NCI-H2081 (cell line): Measurements from ENCODE around the gene LRRC9.
"Not testable (repeated sequence)": the region's sequence is repeated elsewhere in the genome, so short reads cannot be mapped to it uniquely, and the experiment has no call there.

Experiments
- DNase-seq, 2 experiments: peaks; one replicate each; lab custom pipeline; 2025; lab: John Stamatoyannopoulos, UW

Gene LRRC9

DNA sequence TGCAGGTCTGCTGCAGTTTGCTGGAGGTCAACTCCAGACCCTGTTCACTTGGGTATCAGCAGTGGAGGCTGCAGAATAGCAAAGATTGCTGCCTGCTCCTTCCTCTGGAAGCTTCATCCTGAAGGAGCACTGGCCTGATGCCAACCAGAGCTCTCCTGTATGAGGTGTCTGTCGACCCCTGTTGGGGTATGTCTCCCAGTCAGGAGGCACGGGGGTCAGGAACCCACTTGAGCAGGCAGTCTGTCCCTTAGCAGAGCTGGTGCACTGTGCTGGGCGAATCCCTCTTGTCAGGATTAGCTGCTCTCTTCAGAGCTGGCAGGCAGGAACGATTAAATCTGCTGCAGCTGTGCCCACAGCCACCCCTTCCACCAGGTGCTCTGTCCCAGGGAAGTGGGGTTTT, 37.9 kb downstream of the LRRC9 start:
- DNase-seq: not testable (repeated sequence)

- DNase-seq: no peak
Measured at GRCh38 chr14:59959668-59960067, 39.7 kb downstream of the LRRC9 start.

GRCh38 chr14:59961518-59962062, 41.6 kb downstream of the LRRC9 start:
- DNase-seq: no peak

- DNase-seq: no peak
Measured at GRCh38 chr14:59964251-59965007, 44.5 kb downstream of the LRRC9 start.

DNA sequence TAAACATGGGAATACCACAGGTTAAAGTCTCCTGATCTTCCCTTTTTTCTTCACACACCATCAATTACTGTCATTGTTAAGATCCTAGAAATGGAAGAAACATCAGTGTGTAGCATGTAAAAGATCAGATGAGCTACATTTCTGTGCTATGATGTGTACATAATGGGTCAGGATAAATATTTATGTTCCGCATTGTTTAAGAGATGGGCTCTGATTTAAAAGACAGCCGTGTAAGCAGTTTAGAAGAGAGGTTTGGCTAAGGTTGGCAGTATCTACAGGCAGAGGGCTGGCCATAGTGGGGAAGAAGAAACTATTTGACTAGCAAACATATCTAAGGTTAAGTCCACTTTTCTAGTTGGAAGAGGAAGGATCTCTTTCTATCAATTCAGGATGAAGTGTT, 49.4 kb downstream of the LRRC9 start:
- DNase-seq: no peak

- no peak for DNase-seq
Measured at GRCh38 chr14:59981564-59981963, 61.6 kb downstream of the LRRC9 start.

GRCh38 chr14:59983048-59983447, 63.1 kb downstream of the LRRC9 start:
- no peak for DNase-seq

- DNase-seq: no peak
Measured at GRCh38 chr14:59986556-59987059, 66.7 kb downstream of the LRRC9 start.

GRCh38 chr14:59997449-59997848, 77.5 kb downstream of the LRRC9 start:
- peak in 1 of 2 experiments; percentile 4 for DNase-seq

DNA sequence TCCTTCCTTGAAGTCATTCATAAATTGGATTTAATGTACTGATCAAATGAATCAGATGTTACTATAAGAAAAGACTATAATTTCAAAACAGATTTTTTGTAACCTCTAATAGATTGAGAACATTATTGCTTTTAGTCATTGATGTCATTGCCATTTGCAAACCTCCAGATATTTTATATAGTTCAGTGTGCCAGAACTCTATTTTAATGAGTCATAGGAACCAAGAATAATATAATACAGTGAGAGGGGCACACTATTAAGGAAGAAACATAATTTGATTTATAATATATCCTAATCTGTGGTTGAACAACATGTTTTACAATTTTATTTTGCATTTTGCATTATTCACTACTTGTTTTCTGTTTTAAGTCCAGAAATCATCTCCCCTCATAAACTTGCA, 78.0 kb downstream of the LRRC9 start:
- no peak for DNase-seq

DNA sequence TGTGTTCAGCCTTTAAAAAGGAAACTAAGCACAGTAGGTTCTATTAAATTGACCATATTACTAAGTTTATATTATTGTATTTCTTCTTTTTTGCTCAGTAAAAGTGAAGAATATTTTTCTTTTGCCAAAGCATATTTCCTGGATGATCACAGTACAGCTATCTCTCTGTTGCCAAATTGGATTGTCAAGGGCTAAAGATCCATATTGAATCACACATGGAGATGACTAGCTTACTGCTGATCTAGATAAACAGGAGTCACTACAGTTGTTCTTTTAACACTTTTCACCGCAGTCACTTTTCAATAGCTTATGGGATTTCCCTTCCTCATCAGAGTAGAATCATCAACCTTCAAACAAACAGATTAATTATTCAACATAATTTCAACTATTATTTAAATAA, 78.6 kb downstream of the LRRC9 start:
- no peak for DNase-seq

- DNase-seq: no peak
Measured at GRCh38 chr14:60002819-60003492, 83.0 kb downstream of the LRRC9 start.

DNA sequence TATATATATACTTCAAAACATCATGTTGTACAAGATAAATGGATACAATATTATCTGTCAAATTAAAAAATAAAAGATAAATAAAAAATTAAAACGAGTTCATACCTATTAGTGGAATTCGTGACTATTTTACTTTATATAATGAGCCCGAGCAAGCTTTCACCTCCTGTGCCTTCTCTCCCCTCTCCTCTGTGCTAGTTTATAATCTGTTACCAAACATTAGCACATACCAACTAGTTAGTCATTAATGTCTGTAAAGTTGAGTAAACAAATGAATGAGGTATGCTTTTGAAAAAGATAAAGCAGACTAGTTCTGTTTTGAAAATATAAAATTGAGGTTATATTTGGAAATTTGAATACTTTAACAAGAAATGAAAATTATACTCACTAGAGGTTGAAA, 84.0 kb downstream of the LRRC9 start:
- DNase-seq: no peak

DNA sequence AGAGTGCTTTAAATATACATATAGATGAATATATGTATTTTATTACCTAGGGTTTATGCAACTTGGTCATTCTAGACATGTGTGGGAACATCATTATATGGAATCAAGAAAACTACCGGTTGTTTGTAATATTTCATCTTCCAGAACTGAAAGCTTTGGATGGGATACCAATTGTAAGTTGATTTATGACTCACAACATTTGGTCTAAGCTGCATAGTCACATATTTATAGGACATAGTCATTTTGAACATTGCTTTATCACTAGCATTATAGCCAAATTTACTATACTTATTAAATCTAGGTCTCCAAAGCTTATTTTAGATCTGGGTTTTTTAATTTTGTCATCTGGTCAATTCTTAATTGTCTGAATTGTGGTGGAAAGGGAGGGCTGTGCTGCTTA, 88.1 kb downstream of the LRRC9 start:
- DNase-seq: no peak

DNA sequence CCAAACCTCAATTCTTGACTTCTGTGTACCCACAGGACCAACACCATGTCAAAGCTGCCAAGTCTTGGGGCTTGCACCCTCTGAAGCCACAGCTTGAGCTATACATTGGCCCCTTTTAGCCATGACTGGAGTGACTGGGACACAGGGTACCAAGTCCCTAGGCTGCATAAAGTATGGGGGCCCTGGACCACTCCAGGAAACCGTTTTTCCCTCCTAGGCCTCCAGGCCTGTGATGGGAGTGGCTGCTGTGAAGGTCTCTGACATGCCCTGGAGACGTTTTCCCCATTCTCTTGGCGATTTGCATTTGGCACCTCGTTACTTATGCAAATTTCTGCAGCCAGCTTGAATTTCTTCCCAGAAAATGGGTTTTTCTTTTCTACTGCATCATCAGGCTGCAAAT, 90.3 kb downstream of the LRRC9 start:
- DNase-seq: not testable (repeated sequence)

- no peak for DNase-seq
Measured at GRCh38 chr14:60014402-60014801, 94.5 kb downstream of the LRRC9 start.

DNA sequence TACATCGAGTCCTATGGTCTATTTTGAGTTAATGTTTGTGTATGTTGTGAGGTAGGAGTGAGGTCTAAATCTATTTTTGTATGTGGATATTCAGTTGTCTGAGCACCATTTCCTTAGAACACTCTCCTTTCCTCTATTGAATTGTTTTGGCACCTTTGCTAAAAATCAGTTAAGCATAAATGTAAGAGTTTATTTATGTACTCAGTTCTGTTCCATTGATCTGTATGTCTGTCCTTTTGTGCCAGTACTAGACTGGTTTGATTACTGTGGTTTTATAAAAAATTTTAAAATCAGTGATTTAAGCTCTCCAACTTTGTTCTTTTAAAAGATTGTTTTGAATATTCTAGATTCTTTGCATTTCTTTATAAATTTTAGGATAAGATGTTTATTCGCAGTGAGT, 101.7 kb downstream of the LRRC9 start:
- DNase-seq: no peak

DNA sequence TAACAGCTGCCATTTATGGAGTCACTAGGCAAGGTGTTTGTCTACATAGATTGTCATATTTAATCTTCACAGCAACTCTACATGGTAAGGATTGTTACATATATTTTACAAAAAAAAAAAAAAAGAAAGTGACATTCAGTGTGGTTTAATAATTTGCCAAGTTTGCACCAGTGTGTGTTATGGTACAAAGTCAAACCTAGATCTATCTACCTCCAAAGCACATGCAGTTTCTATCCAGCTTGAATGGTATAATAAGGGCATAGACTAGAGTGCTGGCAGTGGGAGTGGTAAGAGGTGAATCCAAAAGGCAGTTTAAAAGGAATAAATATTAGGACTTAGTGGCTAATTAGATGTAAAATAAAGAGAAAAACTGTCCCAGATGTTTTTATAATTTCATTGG, 105.6 kb downstream of the LRRC9 start:
- no peak for DNase-seq

GRCh38 chr14:60035177-60035576, 115.2 kb downstream of the LRRC9 start:
- no peak for DNase-seq

DNA sequence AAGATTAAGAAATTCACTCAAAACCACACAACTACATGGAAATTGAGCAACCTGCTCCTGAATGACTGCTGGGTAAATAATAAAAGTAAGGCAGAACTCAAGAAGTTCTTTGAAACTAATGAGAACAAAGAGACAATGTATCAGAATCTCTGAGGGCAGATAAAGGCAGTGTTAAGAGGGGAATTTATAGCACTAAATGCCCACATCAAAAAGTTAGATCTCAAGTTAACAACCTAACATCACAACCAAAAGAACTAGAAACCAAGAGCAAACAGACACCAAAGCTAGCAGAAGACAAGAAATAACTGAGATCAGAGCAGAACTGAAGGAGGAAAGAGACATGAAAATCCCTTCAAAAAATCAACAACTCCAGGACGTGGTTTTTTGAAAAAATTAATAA, 128.0 kb downstream of the LRRC9 start:
- not testable (repeated sequence) for DNase-seq

DNA sequence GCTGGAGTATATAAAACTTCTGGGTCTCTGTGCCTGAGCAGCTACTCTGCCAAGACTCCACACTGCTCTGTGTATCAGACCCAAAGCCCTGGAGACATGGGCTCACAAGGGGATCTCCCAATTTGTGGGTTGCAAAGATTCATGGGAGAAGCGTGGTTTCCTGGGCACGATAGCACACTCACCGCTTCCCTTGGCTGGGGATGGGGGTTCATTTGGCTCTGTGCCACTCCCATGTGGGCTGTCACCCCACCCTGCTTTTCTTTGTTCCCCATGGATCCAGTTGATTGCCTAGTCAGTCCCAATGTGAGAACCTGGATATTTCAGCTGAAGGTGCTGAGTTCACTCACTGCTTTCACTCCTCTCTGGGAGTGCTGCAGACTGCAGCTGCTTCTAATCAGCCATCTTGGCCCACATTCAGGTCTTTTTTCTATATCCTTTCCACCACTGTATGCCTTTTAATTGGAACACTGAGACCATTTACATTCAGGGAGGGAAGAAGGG, 131.8 kb downstream of the LRRC9 start:
- no peak for DNase-seq

GRCh38 chr14:60058087-60058486, 138.1 kb downstream of the LRRC9 start:
- no peak for DNase-seq

- no peak for DNase-seq
Measured at GRCh38 chr14:60061371-60061770, 141.4 kb downstream of the LRRC9 start.
